ENCODE data around the gene RXRA.

The RXRA gene

GRCh38 chr9:134356496-134357470 lies 30.5 kb downstream of the RXRA start:
- no peak for DNase-seq

- no peak for DNase-seq
Observed at GRCh38 chr9:134357631-134358025, 31.4 kb downstream of the RXRA start.

- no peak for DNase-seq
Observed at GRCh38 chr9:134358026-134358661, 31.9 kb downstream of the RXRA start.

GRCh38 chr9:134358662-134359319 lies 32.5 kb downstream of the RXRA start:
- no peak for DNase-seq

GRCh38 chr9:134359493-134360179 lies 33.4 kb downstream of the RXRA start:
- DNase-seq = no peak

GRCh38 chr9:134360180-134360759 lies 34.0 kb downstream of the RXRA start:
- no peak for DNase-seq

- DNase-seq = no peak
Observed at GRCh38 chr9:134360897-134361296, 34.6 kb downstream of the RXRA start.

GRCh38 chr9:134361426-134361825 lies 35.2 kb downstream of the RXRA start:
- no peak for DNase-seq

- DNase-seq = no peak
Observed at GRCh38 chr9:134361843-134362414, 35.7 kb downstream of the RXRA start.

- no peak for DNase-seq
Observed at GRCh38 chr9:134363450-134363849, 37.2 kb downstream of the RXRA start.

GRCh38 chr9:134364391-134365114 lies 38.3 kb downstream of the RXRA start:
- DNase-seq = no peak

- no peak for DNase-seq
Observed at GRCh38 chr9:134365115-134365596, 38.9 kb downstream of the RXRA start.

GRCh38 chr9:134365791-134366222 lies 39.6 kb downstream of the RXRA start:
- no peak for DNase-seq

GRCh38 chr9:134366223-134367031 lies 40.2 kb downstream of the RXRA start:
- DNase-seq = no peak

- no peak for DNase-seq
Observed at GRCh38 chr9:134367061-134367460, 40.8 kb downstream of the RXRA start.

GRCh38 chr9:134367791-134368490 lies 41.7 kb downstream of the RXRA start:
- DNase-seq = no peak

GRCh38 chr9:134368571-134368970 lies 42.3 kb downstream of the RXRA start:
- DNase-seq = no peak

GRCh38 chr9:134369416-134370212 lies 43.4 kb downstream of the RXRA start:
- DNase-seq = no peak

GRCh38 chr9:134370213-134370492 lies 43.9 kb downstream of the RXRA start:
- no peak for DNase-seq

All from activated CD4-positive, alpha-beta T cell treated with anti-CD3 and anti-CD28 coated beads for 1 hour (primary cell).